MG63 (cell line): ENCODE measurements around the gene ELF3. TPM values are rescaled to one million over a fixed set of nuclear protein-coding genes. Genes with fewer than 3 reads are reported as not detected.

ENCODE experiments used
- DNase-seq: peaks from one replicate; pipeline ENCODE4 v3.0.0-alpha.2; 2020
- H3K27me3 ChIP-seq: fragments of 250-450 bp; sonication (Bioruptor Pico); 2 replicates; pipeline ENCODE4 v1.5.1; 2020; ENCODE audit warnings: mild to moderate bottlenecking, moderate library complexity
- H3K36me3 ChIP-seq: fragments of 250-450 bp; sonication (Bioruptor Pico); 2 replicates; pipeline ENCODE4 v1.5.1; 2020; ENCODE audit warnings: mild to moderate bottlenecking, moderate library complexity
- H3K4me3 ChIP-seq: fragments of 250-450 bp; sonication (Bioruptor Pico); 2 replicates; pipeline ENCODE4 v1.5.1; 2020; ENCODE audit warnings: mild to moderate bottlenecking, moderate library complexity
- H3K9me3 ChIP-seq: fragments of 250-450 bp; sonication (Bioruptor Pico); 2 replicates; pipeline ENCODE4 v1.5.1; 2020; ENCODE audit warnings: mild to moderate bottlenecking, moderate library complexity
- total RNA-seq: library from RNA; depleted of rRNA; stranded (reverse); fragments of >200 nt; shearing (Covaris generic); gene quantifications from 2 replicates; pipeline ENCODE4 v1.2.3, GENCODE V29; 2014; ENCODE audit warnings: low replicate concordance

Gene ELF3
- total RNA-seq, 1 experiment from 2014 or later = not detected

- peaks cover 62% of the 10 kb centered on the region for H3K36me3 ChIP-seq
- no peaks in the 10 kb centered on the region for H3K9me3 ChIP-seq
- H3K4me3 ChIP-seq = no peak overlapping the region
- no peak for DNase-seq
- H3K27me3 ChIP-seq = no peaks in the 10 kb centered on the region
Observed at GRCh38 chr1:202002507-202002906, 7.9 kb upstream of the ELF3 start.

DNA sequence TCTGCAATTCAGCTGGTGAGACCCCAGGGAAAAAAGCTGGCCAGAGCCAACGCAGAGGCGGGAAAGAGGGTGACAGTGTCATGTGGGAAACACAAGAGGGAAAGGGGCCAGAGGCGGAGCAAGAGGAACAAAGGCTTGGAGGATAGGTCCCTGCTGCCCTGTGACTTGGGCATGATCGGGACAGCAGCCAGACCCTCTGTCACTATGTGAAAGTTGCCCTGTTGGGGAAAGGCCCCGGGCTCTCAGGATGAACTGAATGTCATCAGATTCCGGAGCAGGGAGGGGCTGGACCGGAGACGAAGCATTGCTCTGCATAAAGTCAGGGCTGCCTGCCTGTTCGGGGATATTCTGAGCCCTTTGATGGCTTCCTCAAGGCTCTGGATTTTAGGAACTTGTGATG lies 5.7 kb upstream of the ELF3 start:
- DNase-seq = no peak
- Histone ChIP-seq H3K36me3 (peaks cover 51% of the 10 kb centered on the region), H3K27me3 (no peaks in the 10 kb centered on the region), H3K9me3 (no peaks in the 10 kb centered on the region), H3K4me3 (no peak overlapping the region)

DNA sequence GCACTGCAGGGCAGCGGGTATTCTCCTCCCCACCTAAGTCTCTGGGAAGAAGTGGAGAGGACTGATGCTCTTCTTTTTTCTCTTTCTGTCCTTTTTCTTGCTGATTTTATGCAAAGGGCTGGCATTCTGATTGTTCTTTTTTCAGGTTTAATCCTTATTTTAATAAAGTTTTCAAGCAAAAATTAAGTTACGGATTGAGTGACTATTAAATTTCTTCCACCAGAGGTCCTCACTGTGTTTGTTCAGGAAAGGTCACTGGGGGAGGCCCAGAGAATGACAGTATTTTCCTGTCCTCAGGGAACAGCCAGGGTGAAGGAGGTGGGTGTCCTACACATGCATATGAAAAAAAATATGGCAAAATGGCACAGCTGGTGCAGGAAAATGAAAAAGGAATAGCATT lies 4.4 kb upstream of the ELF3 start:
- DNase-seq = no peak
- peaks cover 40% of the 10 kb centered on the region for H3K36me3 ChIP-seq
- H3K9me3 ChIP-seq = no peaks in the 10 kb centered on the region

GRCh38 chr1:202007304-202007703 lies 3.1 kb upstream of the ELF3 start:
- no peak for DNase-seq
- Histone ChIP-seq H3K27me3 (no peaks in the 10 kb centered on the region), H3K9me3 (no peaks in the 10 kb centered on the region), H3K36me3 (peaks cover 29% of the 10 kb centered on the region), H3K4me3 (no peak overlapping the region)

More for the DNA sequence above, 4.4 kb upstream of the ELF3 start:
- no peaks in the 10 kb centered on the region for H3K27me3 ChIP-seq
- H3K4me3 ChIP-seq = no peak overlapping the region

DNA sequence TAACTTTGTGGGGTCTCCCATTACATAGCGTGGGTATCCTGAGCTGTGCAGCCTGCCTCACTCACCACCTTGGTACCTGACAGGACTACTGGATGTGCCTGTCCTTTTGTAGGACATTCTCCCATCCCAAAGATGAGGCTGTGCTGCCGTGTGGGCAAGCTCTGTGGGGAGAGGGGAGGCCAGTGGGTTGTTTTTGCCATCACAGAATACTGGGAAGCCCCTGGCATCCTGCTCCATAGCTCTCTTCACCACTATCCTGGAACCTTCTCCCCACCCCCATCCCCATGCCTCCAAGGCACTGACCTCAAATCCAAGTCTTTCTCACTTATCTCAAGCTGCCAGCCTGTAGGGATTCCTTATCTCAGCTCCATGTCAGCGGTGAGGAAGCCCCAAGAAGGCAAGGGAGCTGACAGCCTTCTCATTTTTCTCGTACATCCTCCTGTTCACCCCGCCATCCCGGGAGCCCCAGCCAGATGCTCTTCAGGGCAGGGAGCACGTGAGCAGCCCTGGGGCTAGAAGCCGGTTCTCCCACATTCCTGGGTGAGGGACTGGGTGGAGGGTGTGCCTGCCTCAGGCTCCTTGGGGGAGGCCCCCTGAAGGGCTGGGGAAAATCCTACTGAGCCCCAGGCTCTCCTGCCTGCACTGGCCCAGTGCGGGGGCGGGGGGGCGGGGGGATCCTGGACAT lies 2.4 kb upstream of the ELF3 start:
- Histone ChIP-seq H3K9me3 (no peaks in the 10 kb centered on the region), H3K36me3 (peaks cover 23% of the 10 kb centered on the region), H3K27me3 (no peaks in the 10 kb centered on the region), H3K4me3 (no peak overlapping the region)
- DNase-seq = no peak

DNA sequence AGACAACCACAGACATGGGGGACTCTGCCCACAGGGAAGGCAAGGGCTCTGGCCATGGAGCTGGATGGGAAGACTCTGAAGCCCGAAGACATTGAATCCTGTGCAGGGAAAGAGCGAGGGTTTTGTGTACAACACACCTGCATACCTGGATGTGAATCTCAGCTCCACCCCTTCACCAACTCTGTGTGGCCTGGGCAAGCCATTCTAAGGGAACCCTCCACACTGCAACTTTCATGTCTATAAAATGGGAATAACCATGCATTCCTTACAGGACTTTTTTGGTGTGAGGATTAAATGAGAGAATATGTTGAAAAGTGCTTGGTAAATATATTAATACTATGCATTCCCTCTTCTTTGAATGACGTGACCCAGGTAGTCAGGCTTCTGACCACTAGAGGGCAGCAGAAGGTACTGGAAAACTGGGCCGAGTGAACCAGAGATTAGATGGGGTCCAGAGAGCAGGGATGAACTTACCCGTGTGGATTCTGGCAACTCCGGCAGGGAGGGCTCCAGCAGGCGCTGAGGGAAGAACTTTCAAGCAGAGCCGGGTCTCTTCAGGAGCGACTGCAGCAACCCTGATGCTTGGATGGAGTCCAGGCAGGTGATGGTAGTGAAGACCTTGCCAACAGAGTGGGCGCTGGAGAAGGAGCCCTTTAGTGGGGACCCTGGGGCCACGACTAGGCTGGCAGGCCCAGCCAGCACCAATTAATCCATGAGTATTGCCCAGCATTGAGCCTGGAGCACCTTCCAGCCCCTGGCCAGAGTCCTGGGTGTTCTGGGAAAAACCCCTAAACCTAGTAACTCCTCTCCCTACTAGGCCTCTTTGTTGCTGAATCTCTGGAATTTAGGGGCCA lies 834 bp upstream of the ELF3 start:
- no peak overlapping the region for H3K4me3 ChIP-seq
- H3K36me3 ChIP-seq = peaks cover 7% of the 10 kb centered on the region
- H3K9me3 ChIP-seq = no peaks in the 10 kb centered on the region
- H3K27me3 ChIP-seq = no peaks in the 10 kb centered on the region
- DNase-seq = peak; percentile 68

DNA sequence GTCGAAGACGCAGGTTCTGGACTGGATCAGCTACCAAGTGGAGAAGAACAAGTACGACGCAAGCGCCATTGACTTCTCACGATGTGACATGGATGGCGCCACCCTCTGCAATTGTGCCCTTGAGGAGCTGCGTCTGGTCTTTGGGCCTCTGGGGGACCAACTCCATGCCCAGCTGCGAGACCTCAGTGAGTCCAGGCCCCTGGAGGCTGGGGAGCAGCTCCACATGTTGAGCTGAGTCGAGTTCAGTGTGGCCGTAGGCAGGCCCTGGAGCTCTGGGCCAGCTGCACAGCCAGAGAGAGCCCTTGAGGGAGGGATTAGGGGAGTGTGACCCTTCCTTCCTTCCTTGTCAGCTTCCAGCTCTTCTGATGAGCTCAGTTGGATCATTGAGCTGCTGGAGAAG lies 1.6 kb downstream of the ELF3 start:
- H3K9me3 ChIP-seq = no peaks in the 10 kb centered on the region
- no peak overlapping the region for H3K4me3 ChIP-seq
- DNase-seq = no peak

DNA sequence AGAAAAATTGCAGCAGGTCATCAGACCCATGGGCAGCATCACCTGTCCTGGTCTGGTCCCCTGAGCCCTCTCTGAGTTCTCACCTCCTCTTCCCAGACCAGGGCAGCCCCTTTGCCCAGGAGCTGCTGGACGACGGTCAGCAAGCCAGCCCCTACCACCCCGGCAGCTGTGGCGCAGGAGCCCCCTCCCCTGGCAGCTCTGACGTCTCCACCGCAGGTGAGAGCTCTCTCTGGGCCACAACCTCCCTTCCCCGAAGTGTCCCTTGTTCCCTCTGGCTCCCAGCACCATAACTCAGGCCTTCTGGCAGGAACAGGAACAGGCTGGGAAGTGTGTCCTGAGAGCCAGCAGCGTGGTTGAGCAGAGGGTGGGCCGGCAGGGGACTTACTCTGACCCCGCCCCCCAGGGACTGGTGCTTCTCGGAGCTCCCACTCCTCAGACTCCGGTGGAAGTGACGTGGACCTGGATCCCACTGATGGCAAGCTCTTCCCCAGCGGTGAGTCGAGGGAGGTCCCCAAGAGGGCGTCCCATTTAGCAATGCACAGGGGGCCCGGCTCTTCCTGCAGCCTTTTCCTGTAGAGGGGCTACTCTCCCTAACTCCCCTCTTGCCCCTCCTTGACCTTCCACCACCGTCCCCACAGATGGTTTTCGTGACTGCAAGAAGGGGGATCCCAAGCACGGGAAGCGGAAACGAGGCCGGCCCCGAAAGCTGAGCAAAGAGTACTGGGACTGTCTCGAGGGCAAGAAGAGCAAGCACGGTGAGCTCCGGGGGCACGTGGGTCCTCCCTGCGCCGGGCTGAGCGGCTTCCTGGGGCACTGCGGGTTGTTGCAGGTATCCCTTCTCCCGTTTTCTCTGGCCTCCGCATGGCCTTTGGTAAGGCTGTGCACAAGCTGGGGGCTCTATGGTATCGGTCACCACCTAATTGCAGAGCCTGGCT lies 2.4 kb downstream of the ELF3 start:
- H3K9me3 ChIP-seq = no peaks in the 10 kb centered on the region

More for the DNA sequence above, 1.6 kb downstream of the ELF3 start:
- Histone ChIP-seq H3K36me3 (0 out of 2 replicates have a peak, but pooled peaks cover 2% of the 10 kb centered on the region), H3K27me3 (no peaks in the 10 kb centered on the region)

DNA sequence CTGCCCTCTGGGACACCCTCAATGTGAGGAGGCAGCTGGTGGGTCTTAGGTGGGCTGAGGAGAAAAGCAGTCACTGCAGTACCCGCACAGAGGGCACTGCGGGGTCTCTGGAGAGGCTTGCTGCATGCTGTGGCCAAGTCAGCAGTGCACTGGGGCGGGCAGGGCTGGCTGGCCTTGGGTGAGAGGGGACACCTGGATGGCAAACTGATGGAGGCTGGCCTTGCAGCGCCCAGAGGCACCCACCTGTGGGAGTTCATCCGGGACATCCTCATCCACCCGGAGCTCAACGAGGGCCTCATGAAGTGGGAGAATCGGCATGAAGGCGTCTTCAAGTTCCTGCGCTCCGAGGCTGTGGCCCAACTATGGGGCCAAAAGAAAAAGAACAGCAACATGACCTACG lies 3.2 kb downstream of the ELF3 start:
- Histone ChIP-seq H3K27me3 (no peaks in the 10 kb centered on the region), H3K4me3 (no peak overlapping the region), H3K9me3 (no peaks in the 10 kb centered on the region), H3K36me3 (0 out of 2 replicates have a peak, but pooled peaks cover 2% of the 10 kb centered on the region)
- DNase-seq = no peak

More for the DNA sequence above, 2.4 kb downstream of the ELF3 start:
- no peak overlapping the region for H3K4me3 ChIP-seq
- DNase-seq = no peak
- H3K27me3 ChIP-seq = no peaks in the 10 kb centered on the region
- H3K36me3 ChIP-seq = 0 out of 2 replicates have a peak, but pooled peaks cover 2% of the 10 kb centered on the region

GRCh38 chr1:202014060-202014459 lies 3.7 kb downstream of the ELF3 start:
- no peak overlapping the region for H3K4me3 ChIP-seq
- H3K27me3 ChIP-seq = no peaks in the 10 kb centered on the region
- H3K9me3 ChIP-seq = no peaks in the 10 kb centered on the region
- 0 out of 2 replicates have a peak, but pooled peaks cover 1% of the 10 kb centered on the region for H3K36me3 ChIP-seq
- DNase-seq = no peak

DNA sequence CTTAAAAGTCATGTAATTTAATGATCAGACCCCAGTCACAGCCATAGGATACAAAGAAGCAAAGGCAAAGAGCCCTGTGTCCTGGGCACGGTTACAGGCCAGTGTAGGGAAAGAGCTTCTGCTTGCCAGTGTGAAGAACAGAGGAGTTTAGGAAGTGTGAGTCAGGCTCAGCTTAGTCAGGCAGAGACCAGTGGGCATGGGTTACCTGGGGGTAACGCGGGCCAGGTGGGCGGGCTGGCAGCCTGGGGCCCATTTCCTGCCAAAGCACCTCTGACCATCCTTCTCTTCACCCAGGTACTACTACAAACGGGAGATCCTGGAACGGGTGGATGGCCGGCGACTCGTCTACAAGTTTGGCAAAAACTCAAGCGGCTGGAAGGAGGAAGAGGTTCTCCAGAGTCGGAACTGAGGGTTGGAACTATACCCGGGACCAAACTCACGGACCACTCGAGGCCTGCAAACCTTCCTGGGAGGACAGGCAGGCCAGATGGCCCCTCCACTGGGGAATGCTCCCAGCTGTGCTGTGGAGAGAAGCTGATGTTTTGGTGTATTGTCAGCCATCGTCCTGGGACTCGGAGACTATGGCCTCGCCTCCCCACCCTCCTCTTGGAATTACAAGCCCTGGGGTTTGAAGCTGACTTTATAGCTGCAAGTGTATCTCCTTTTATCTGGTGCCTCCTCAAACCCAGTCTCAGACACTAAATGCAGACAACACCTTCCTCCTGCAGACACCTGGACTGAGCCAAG lies 4.7 kb downstream of the ELF3 start:
- H3K4me3 ChIP-seq = no peak overlapping the region
- no peaks in the 10 kb centered on the region for H3K27me3 ChIP-seq
- no peaks in the 10 kb centered on the region for H3K36me3 ChIP-seq
- H3K9me3 ChIP-seq = no peaks in the 10 kb centered on the region
- DNase-seq = no peak

GRCh38 chr1:202015662-202015937 lies 5.2 kb downstream of the ELF3 start:
- Histone ChIP-seq H3K4me3 (no peak overlapping the region), H3K27me3 (no peaks in the 10 kb centered on the region), H3K36me3 (no peaks in the 10 kb centered on the region), H3K9me3 (no peaks in the 10 kb centered on the region)
- no peak for DNase-seq

DNA sequence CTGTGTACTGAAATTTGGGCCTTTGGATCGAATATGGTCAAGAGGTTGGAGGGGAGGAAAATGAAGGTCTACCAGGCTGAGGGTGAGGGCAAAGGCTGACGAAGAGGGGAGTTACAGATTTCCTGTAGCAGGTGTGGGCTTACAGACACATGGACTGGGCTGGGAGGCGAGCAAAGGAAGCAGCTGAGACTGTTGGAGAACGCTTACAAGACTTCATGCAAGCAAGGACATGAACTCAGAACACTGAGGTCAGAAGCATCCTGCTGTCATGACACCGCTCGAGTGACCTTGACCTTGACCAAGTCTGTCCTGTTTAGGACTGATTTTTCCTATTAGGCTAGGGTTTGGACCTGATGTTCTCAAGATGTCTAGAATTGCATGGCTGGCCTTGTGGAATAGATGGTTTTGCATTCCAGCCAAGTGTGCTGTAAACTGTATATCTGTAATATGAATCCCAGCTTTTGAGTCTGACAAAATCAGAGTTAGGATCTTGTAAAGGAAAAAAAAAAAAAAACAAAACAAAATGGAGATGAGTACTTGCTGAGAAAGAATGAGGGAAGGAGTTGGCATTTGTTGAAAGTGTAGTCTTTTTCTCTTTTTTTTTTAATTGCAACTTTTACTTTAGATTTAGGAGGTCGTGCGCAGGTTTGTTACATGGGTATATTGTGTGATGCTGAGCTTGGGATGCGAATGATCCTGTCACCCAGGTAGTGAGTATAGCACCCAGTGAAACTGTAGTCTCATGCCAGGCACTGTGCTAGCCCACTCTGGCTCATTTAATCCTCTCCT lies 5.8 kb downstream of the ELF3 start:
- H3K9me3 ChIP-seq = no peaks in the 10 kb centered on the region
- DNase-seq = no peak
- H3K4me3 ChIP-seq = no peak overlapping the region
- H3K36me3 ChIP-seq = no peaks in the 10 kb centered on the region
- H3K27me3 ChIP-seq = no peaks in the 10 kb centered on the region

- H3K36me3 ChIP-seq = no peaks in the 10 kb centered on the region
- H3K4me3 ChIP-seq = no peak overlapping the region
- no peaks in the 10 kb centered on the region for H3K27me3 ChIP-seq
- H3K9me3 ChIP-seq = no peaks in the 10 kb centered on the region
- no peak for DNase-seq
Observed at GRCh38 chr1:202016811-202017748, 6.7 kb downstream of the ELF3 start.
